Skeletal muscle cell (primary cell): ENCODE results near the gene INKA2.

Source experiments
- DNase-seq: peaks from one replicate; pipeline ENCODE4 v3.0.0-alpha.2; 2010; ENCODE audit warnings: low read depth
- H3K4me3 ChIP-seq: 2 replicates; pipeline ENCODE4 v1.5.1; 2011; ENCODE audit warnings: low read depth, mild to moderate bottlenecking, control low read depth, low read length, moderate library complexity

INKA2 gene

GRCh38 chr1:111739194-111739924 is at the start of gene INKA2:
TSS of gene INKA2 (minus strand) at chr1:111739395. CDS start at chr1:111739242, 153 bp downstream.
- DNase-seq = peak; percentile 56
- H3K4me3 ChIP-seq = peak within 1 kb of the TSS; percentile 60

DNA sequence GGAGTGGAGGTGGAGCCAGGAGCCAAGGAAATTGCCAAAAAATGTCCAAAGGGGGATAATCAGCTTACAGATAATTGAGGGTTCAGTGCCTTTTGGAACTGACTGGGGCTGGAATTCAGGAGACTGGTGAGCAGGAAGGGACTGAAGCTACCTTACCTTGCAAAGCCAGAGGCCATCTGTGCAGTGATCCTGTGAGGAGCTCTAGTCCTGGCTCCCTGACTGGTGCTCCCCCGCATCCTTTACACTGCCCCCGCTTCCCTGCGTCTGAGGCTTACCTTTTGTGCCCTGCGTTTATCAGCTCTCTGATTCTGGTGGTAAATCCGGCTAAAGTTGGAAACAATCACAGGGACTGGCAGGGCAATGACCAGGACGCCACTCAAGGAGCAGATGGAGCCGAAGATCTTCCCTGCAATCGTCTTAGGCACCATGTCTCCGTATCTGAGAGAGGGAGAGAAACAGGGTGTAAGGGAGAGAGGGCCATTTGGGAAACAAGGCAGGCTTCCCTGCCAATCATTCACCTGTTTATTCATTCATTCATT is 47.5 kb upstream of the INKA2 start:
- no peak for DNase-seq
- H3K4me3 ChIP-seq = no peak overlapping the region

- DNase-seq = no peak
- H3K4me3 ChIP-seq = no peak overlapping the region
Observed at GRCh38 chr1:111784273-111784901, 45.2 kb upstream of the INKA2 start.

DNA sequence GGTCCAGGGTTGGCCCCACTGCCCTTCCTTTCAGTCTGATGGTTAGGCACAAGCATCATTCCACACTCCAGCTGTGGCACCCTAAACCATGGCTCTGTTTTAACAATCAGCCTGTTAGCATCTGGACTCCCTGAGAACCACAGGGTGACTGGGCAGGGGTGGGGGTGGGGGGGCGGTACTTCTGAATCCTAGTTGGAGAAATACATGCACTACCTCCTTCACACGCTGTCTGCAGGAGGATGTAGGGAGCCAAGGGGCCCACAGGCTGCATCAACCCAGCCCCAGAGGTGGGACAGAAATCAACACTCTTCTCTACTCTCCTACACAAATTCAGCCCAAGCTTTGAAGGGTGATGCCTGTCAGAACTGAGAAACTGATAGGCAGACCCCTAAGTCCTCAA is 40.4 kb upstream of the INKA2 start:
- no peak overlapping the region for H3K4me3 ChIP-seq
- no peak for DNase-seq

GRCh38 chr1:111778541-111779051 is 39.4 kb upstream of the INKA2 start:
- H3K4me3 ChIP-seq = no peak overlapping the region
- no peak for DNase-seq

GRCh38 chr1:111778066-111778465 is 38.9 kb upstream of the INKA2 start:
- no peak for DNase-seq
- no peak overlapping the region for H3K4me3 ChIP-seq

GRCh38 chr1:111777301-111777700 is 38.1 kb upstream of the INKA2 start:
- H3K4me3 ChIP-seq = no peak overlapping the region
- DNase-seq = no peak

- no peak overlapping the region for H3K4me3 ChIP-seq
- no peak for DNase-seq
Observed at GRCh38 chr1:111776861-111777260, 37.7 kb upstream of the INKA2 start.

GRCh38 chr1:111776391-111776790 is 37.2 kb upstream of the INKA2 start:
- no peak overlapping the region for H3K4me3 ChIP-seq
- DNase-seq = no peak

DNA sequence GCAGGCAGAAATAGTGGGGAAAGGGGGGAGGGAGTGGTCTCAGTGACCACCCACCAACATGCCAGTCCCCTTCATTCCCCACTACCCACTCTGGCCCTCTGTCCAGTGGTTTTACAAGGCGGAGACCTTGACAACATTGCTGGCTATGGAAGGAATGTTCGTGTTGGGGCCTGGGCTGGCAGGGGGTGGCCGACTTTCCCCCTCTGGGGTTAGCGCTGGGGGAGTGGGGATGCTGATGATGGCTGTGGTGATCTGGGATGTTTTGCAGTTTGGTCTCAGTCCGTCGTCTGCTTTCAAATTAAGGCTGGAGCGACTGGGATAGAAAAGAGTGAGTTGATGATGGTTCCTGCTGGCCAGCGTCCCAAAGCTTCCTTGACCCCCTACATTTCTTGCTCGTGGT is 36.8 kb upstream of the INKA2 start:
- DNase-seq = no peak
- no peak overlapping the region for H3K4me3 ChIP-seq

DNA sequence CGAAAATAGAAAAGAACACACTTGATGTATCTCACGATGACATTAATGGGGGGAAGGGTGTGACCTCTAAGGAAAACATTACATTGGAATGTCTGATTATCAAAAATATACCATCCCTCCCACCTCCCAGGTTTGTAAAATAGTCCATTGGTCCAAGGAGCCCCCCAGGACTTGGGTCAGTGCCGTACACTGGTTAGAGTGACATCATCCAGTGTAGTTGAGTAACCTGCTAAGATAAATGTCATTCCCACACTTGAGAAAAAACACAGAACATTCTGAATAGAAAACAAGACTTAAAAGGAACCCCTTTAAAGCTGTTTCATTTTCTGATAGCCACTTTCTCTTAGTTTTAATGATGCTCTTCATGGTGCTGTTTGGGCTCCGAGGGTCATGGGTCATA is 31.7 kb upstream of the INKA2 start:
- no peak for DNase-seq
- no peak overlapping the region for H3K4me3 ChIP-seq

- peak; percentile 32 for DNase-seq
- H3K4me3 ChIP-seq = no peak overlapping the region
Observed at GRCh38 chr1:111769517-111770146, 30.4 kb upstream of the INKA2 start.

DNA sequence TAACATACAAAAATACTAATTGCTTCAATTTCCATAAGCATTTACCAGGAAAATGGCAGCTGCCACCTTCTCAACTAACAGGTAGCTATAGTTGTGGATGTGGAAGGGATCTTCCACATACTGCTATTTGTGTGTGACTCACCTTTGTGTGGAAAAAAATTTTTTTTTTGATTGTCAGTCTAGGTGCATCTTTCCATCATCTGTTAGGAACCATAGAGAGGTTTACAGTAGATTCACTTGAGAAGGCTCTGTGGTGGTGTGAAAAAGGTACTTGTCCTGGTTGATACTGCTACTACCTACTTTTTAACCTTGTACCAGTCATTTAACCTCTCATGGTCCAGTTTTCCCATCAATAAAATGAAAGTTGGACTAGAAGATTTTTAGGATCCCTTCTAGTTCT is 29.4 kb upstream of the INKA2 start:
- no peak overlapping the region for H3K4me3 ChIP-seq
- DNase-seq = no peak

DNA sequence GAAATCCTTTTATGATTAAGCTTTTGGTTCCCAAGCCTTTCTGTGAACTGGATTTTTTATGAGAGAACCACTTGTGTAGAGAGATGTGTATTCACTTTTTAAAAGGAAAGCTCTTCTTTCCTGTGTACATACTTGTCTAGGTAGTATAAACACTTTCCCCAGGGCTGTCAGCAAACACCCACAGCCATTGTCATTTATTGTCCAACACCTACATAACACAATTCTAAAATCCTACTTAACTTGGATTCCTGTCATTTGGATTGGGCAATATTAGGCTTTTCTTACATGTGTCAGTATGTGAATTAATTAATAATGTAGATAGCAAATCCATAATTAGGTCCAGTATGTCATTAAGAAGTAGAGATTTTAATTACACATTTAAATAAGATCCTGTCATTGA is 28.8 kb upstream of the INKA2 start:
- H3K4me3 ChIP-seq = no peak overlapping the region
- DNase-seq = no peak

GRCh38 chr1:111762332-111762731 is 23.1 kb upstream of the INKA2 start:
- DNase-seq = no peak
- no peak overlapping the region for H3K4me3 ChIP-seq

- DNase-seq = no peak
- H3K4me3 ChIP-seq = no peak overlapping the region
Observed at GRCh38 chr1:111761717-111762116, 22.5 kb upstream of the INKA2 start.

- DNase-seq = no peak
- H3K4me3 ChIP-seq = no peak overlapping the region
Observed at GRCh38 chr1:111758373-111758772, 19.2 kb upstream of the INKA2 start.

GRCh38 chr1:111756124-111756513 is 16.9 kb upstream of the INKA2 start:
- DNase-seq = no peak
- peak overlapping the region; percentile 85 for H3K4me3 ChIP-seq

GRCh38 chr1:111755331-111756123 is 16.3 kb upstream of the INKA2 start, which contains the start of gene DDX20:
TSS of gene DDX20 (plus strand) at chr1:111755901. CDS start at chr1:111755925, 24 bp downstream.
- peak; percentile 94 for DNase-seq
- H3K4me3 ChIP-seq = peak within 1 kb of the TSS; percentile 85

- no peak for DNase-seq
- H3K4me3 ChIP-seq = peak overlapping the region; percentile 85
Observed at GRCh38 chr1:111754984-111755330, 15.8 kb upstream of the INKA2 start.
